ACC112 (cell line): ENCODE data around the gene PRKACG.

ENCODE experiments used
- H2AFZ ChIP-seq: fragments of 200-600 bp; sonication (generic); one replicate; pipeline ENCODE4 v1.6.0; 2017; ENCODE audit warnings: antibody characterized with exemption, low read length; ENCODE audit not compliant: unreplicated experiment
- H3K27ac ChIP-seq: fragments of 200-600 bp; sonication (generic); 2 replicates; pipeline ENCODE4 v1.5.1; 2014; ENCODE audit warnings: low read depth, mild to moderate bottlenecking, antibody characterized with exemption, low read length, moderate library complexity
- H3K27me3 ChIP-seq: fragments of 200-600 bp; sonication (generic); 2 replicates; pipeline ENCODE4 v1.6.1; 2014; ENCODE audit warnings: mild to moderate bottlenecking, antibody characterized with exemption, low read length, moderate library complexity, mixed read lengths; ENCODE audit not compliant: insufficient read depth
- H3K36me3 ChIP-seq: fragments of 200-600 bp; sonication (generic); 2 replicates; pipeline ENCODE4 v1.6.1; 2016; ENCODE audit warnings: mild to moderate bottlenecking, antibody characterized with exemption, low read length, moderate library complexity, mixed read lengths; ENCODE audit not compliant: insufficient read depth
- H3K4me1 ChIP-seq: fragments of 200-600 bp; sonication (generic); one replicate; pipeline ENCODE4 v1.6.1; 2016; ENCODE audit warnings: low read length, mixed read lengths; ENCODE audit not compliant: insufficient read depth, unreplicated experiment, control insufficient read depth
- H3K4me3 ChIP-seq: fragments of 200-600 bp; sonication (generic); 2 replicates; pipeline ENCODE4 v1.5.1; 2014; ENCODE audit warnings: mild to moderate bottlenecking, low read depth, low read length
- H3K79me2 ChIP-seq: fragments of 200-600 bp; sonication (generic); one replicate; pipeline ENCODE4 v1.6.0; 2016; ENCODE audit warnings: low read length; ENCODE audit not compliant: control insufficient read depth, unreplicated experiment, insufficient read depth

PRKACG gene

DNA sequence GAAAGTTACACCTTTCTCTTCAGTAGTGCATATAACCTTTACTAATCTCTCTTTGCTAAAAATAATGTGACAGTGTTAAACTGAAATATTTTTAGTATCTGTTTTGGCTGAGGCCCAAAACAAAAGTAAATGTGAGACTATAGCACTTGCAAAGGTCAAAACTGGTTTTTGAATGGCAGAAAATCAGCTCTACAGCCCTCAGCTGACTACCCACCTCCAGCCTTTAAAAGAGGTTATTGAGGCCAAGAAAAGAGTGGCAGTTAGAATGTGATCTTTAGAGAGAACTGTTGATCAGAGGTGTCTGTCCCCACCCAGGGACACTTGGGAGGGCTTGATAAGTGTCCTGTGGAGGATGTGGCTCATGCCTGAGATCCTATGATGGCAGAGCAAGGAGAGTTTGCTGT, 30.9 kb downstream of the PRKACG start:
- Histone ChIP-seq H3K79me2 (no peaks in the 10 kb centered on the region), H2AFZ (no peak overlapping the region), H3K27me3 (peaks cover 49% of the 10 kb centered on the region), H3K4me3 (no peak overlapping the region), H3K36me3 (no peaks in the 10 kb centered on the region), H3K4me1 (no peaks in the 10 kb centered on the region), H3K27ac (no peak overlapping the region)

- H3K4me3 ChIP-seq, result no peak overlapping the region
- peaks cover 43% of the 10 kb centered on the region for H3K27me3 ChIP-seq
- no peaks in the 10 kb centered on the region for H3K36me3 ChIP-seq
- H2AFZ ChIP-seq, result no peak overlapping the region
- no peak overlapping the region for H3K27ac ChIP-seq
- H3K79me2 ChIP-seq, result no peaks in the 10 kb centered on the region
- H3K4me1 ChIP-seq, result no peaks in the 10 kb centered on the region
Observed at GRCh38 chr9:68981789-68982188, 32.1 kb downstream of the PRKACG start.

DNA sequence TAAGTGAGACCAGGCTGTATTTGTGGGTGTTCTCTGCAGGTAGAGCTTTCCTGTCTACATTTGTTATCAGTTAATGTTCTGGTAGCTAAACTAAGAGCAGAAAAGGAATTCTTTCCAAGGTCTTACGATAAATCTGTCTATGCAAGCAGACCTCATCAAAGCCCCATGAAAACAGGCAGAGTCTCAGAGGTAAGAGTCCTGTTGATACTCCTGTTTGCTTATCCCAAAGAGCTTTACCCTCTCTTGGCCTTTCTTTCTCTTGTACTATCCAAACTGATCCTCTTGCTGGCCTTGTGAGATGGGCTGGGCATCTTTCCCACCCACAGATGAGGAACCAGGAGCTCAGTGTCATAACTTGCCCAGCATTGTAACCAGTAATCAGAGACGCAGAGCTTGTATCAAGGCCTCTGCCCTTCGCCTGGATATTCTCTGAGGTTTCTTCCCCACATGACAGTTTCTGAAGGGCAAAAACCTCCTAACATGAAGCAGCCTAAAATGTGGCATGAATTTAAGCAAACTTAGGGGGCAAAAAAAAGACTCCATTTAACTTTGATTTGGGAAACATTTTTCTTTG, 33.5 kb downstream of the PRKACG start:
- Histone ChIP-seq H3K27ac (no peak overlapping the region), H3K79me2 (no peaks in the 10 kb centered on the region), H3K36me3 (no peaks in the 10 kb centered on the region), H3K4me3 (no peak overlapping the region), H3K27me3 (peaks cover 44% of the 10 kb centered on the region), H3K4me1 (no peaks in the 10 kb centered on the region), H2AFZ (no peak overlapping the region)

DNA sequence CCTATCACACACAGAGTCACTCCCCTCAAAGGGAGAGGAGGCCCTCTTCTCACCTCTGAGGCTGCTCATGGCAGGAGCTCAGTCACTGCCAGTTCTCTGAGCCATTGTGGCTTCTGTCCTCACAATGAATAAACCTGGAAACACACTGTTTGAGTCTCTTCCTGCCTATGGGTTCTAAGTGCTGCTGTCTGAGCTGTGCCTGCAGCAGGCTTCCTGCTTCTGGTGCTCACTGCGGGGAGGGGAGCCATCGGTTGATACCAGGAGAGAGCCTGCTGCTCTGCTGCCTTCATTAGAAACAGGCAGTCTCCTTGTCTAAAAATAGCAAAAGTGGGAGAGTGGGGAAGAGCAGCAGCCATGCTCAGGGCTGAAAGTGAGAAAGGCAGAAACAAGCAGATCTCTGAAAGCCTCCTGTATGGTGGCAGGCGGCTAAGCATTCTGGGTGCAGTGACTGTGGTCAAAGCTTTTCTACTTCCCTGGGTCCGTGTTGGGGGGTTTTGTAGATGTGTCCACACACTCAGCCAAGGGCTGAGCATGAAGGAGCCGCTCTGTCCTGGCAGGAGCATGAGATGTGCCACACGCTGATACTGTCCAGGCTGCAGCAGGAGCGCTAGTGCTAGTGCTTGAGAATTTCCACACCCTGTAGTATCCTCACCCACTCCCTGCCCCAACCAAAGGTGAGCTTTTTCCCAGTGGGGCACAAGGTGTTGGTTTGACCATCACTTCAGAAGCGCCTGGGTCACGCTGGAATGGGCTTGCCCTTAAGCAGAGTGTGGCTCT, 34.2 kb downstream of the PRKACG start:
- H3K4me1 ChIP-seq, result no peaks in the 10 kb centered on the region
- H3K79me2 ChIP-seq, result no peaks in the 10 kb centered on the region
- H3K27ac ChIP-seq, result no peak overlapping the region
- H2AFZ ChIP-seq, result no peak overlapping the region
- peaks cover 47% of the 10 kb centered on the region for H3K27me3 ChIP-seq
- no peaks in the 10 kb centered on the region for H3K36me3 ChIP-seq
- H3K4me3 ChIP-seq, result no peak overlapping the region

DNA sequence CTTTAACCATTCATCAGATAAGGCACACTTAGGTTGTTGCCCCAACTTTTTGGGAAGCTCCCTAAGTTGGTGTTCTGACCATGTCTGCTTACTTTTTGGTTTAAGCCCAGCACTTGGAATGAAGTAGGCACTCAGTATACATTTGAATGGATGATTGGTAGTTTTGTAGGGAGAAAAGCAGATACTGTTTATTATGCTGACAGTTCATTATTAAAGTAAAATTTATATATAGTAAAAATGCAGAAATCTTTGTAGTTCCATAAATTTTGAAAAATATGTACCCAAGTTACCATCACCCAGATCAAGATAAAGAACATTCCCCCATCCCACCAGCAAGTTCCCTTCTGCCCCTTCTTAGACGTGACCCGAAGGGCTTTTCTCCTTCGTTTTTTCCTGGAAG, 35.4 kb downstream of the PRKACG start:
- Histone ChIP-seq H3K4me3 (no peak overlapping the region), H3K4me1 (no peaks in the 10 kb centered on the region), H3K27me3 (peaks cover 46% of the 10 kb centered on the region), H2AFZ (no peak overlapping the region), H3K79me2 (no peaks in the 10 kb centered on the region), H3K36me3 (no peaks in the 10 kb centered on the region), H3K27ac (no peak overlapping the region)

DNA sequence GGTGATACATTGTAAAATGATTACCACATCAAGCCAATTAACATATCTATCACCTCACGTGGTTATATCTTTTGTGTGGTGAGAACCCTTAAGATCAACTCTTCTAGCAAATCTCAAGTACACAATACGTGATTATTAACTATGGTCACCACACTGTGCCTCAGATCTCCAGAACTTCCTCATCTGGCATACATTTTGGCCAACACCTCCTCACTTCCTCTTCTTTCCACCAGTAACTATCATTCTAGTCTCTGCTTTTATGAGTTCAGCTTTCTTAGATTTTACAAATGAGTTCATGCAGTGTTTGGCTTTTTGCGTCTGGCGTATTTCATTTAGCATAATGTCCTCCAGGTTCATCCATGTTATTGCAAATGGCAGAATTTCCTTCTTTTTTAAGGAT, 35.8 kb downstream of the PRKACG start:
- Histone ChIP-seq H3K79me2 (no peaks in the 10 kb centered on the region), H3K4me1 (no peaks in the 10 kb centered on the region), H3K36me3 (no peaks in the 10 kb centered on the region), H3K4me3 (no peak overlapping the region), H2AFZ (no peak overlapping the region), H3K27me3 (peaks cover 43% of the 10 kb centered on the region), H3K27ac (no peak overlapping the region)

DNA sequence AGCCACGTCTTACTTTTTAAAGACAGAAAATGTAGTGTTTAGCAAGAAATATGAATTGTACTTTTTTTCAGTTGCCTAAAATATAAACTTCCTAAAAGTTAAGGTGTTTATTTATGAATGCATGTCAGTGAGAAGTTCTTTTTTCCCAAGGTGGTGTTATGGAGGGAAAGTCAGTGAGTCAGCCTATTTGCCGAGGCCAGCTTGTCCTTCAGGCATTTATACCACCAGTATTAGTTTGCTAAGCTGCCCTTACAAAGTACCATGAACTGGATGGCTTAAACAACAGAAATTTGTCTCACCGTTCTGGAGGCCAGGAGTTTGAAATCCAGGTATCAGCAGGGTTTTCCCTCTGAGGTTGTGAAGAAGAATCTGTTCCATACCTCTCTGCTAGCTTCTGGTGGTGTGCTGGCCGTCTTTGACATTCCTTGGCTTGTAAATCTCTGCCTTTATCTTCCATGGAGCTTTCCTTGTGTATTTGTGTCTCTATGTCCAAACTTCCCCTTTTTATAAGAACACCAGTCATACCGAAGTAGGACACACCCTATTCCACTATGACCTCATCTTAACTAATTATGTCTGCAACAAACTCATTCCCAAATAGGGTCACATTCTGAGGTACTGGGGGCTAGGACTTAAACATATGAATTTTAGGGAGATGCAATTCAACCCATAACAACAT, 38.4 kb downstream of the PRKACG start:
- Histone ChIP-seq H3K36me3 (no peaks in the 10 kb centered on the region), H3K27ac (no peak overlapping the region), H3K4me3 (no peak overlapping the region), H3K27me3 (peaks cover 33% of the 10 kb centered on the region), H3K4me1 (no peaks in the 10 kb centered on the region), H3K79me2 (no peaks in the 10 kb centered on the region), H2AFZ (no peak overlapping the region)

DNA sequence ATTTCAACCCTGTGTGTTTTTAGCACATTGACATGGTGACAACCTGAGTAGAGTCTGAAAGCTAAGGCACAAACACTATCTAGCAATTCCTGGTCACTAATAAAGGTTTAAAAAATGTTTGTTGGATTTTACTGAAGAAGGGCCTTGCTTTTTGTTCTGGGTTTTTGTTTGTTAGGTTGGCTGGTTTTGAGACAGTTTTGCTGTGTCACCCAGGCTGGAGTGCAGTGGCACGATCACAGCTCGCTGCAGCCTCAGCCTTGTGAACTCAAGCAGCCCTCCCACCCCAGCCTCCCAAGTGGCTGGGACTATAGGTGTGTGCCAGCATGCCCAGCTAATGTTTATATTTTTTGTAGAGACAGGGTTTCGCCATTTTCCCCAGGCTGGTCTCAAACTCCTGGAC, 39.0 kb downstream of the PRKACG start:
- Histone ChIP-seq H2AFZ (no peak overlapping the region), H3K79me2 (no peaks in the 10 kb centered on the region), H3K4me3 (no peak overlapping the region)

GRCh38 chr9:68974431-68974830, 39.5 kb downstream of the PRKACG start:
- Histone ChIP-seq H2AFZ (no peak overlapping the region), H3K27me3 (peaks cover 27% of the 10 kb centered on the region), H3K79me2 (no peaks in the 10 kb centered on the region), H3K4me1 (no peaks in the 10 kb centered on the region), H3K36me3 (no peaks in the 10 kb centered on the region), H3K4me3 (no peak overlapping the region), H3K27ac (no peak overlapping the region)

More for the DNA sequence above, 39.0 kb downstream of the PRKACG start:
- Histone ChIP-seq H3K27me3 (peaks cover 31% of the 10 kb centered on the region), H3K4me1 (no peaks in the 10 kb centered on the region), H3K36me3 (no peaks in the 10 kb centered on the region), H3K27ac (no peak overlapping the region)

DNA sequence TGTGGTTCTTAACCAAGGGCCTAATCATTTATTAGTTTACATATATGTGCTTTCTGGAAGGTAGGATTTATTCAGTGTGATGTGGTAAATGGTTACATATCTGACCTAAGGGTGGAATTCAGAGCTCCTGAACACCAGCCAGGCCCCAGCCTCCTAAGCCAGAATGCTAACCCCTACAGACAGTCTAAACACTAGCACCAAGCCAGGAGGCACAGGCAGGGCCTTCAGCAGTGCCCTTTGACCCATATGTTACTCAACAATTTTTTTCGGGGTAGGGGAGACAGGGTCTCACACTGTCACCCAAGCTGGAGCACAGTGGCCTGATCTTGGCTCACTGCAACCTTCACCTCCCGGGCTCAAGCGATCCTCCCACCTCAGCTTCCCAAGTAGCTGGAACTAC, 40.3 kb downstream of the PRKACG start:
- H2AFZ ChIP-seq, result no peak overlapping the region
- H3K27ac ChIP-seq, result no peak overlapping the region
- H3K79me2 ChIP-seq, result no peaks in the 10 kb centered on the region
- H3K27me3 ChIP-seq, result peaks cover 21% of the 10 kb centered on the region
- no peaks in the 10 kb centered on the region for H3K4me1 ChIP-seq
- H3K36me3 ChIP-seq, result no peaks in the 10 kb centered on the region
- no peak overlapping the region for H3K4me3 ChIP-seq

GRCh38 chr9:68970151-68970550, 43.8 kb downstream of the PRKACG start:
- peaks cover 14% of the 10 kb centered on the region for H3K27me3 ChIP-seq
- H3K27ac ChIP-seq, result no peak overlapping the region
- H3K36me3 ChIP-seq, result no peaks in the 10 kb centered on the region
- H3K4me1 ChIP-seq, result no peaks in the 10 kb centered on the region
- H3K79me2 ChIP-seq, result no peaks in the 10 kb centered on the region
- H3K4me3 ChIP-seq, result no peak overlapping the region
- H2AFZ ChIP-seq, result no peak overlapping the region
